ENCODE data around the gene SBNO2.

DNA sequence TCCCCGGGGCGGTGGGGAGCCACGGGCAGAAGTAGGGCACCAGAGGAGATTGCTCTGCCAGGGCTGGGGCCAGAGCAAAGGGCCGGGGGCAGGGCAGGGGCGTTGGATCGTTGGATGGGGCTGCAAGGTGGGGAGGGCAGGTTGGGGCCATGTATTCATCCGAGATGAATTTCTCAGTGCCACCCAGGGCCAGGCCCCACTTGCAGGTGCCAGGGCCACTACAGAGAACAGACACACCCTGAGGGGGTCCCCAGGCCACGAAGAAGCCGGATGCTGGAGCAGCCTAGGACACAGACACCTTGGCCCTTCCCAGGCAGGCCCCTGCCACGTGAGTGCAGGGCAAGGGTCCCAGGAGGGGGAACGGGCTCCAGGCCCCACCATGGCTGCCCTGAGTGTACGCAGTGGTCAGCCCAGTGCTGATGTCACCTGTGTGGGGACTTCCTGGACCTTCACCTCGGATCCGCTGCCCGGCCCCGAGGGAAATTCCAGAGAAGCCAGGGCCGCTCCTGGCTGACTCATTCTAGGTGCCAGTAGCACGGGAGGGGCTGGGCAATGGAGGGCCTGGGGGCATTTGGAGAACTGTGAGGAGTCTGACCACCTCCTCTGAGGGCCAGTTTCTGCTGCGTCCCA lies 9.6 kb upstream of the SBNO2 start:
- TF ChIP-seq POLR2AphosphoS5 (IDR thresholded peaks at IDR 0.05; ENCODE audit: low read depth, low read length) (no peak), POLR2A (IDR thresholded peaks at IDR 0.05; ENCODE audit: low read depth, low read length) (0 out of 2 replicates have a peak, but pooled peaks have one; percentile 29)
